Measurements from ENCODE around the gene PNPLA2.

The PNPLA2 gene

GRCh38 chr11:832529-833113, 13.9 kb downstream of the PNPLA2 start, which contains the start of gene CD151:
CD151 (plus strand) TSS chr11:832952; CDS start chr11:836070, 3,118 bp downstream.
- DNase-seq: no peak

- DNase-seq: no peak
Measured at GRCh38 chr11:833114-833791, 14.5 kb downstream of the PNPLA2 start.

- DNase-seq: no peak
Measured at GRCh38 chr11:833849-834311, 15.2 kb downstream of the PNPLA2 start.

- DNase-seq: no peak
Measured at GRCh38 chr11:834371-835316, 15.9 kb downstream of the PNPLA2 start.

GRCh38 chr11:836274-836673, 17.6 kb downstream of the PNPLA2 start:
- DNase-seq: no peak

- DNase-seq: no peak
Measured at GRCh38 chr11:836700-837099, 18.0 kb downstream of the PNPLA2 start.

- no peak for DNase-seq
Measured at GRCh38 chr11:837189-837989, 18.7 kb downstream of the PNPLA2 start.

GRCh38 chr11:837990-838307, 19.2 kb downstream of the PNPLA2 start:
- DNase-seq: no peak

GRCh38 chr11:838441-839279, 19.9 kb downstream of the PNPLA2 start:
- no peak for DNase-seq

GRCh38 chr11:839280-839623, 20.5 kb downstream of the PNPLA2 start:
- no peak for DNase-seq

- DNase-seq: no peak
Measured at GRCh38 chr11:839875-840617, 21.3 kb downstream of the PNPLA2 start.

- no peak for DNase-seq
Measured at GRCh38 chr11:841981-842369, 23.3 kb downstream of the PNPLA2 start.

GRCh38 chr11:842370-843002, 23.8 kb downstream of the PNPLA2 start, which contains the start of the genes POLR2L and TSPAN4:
POLR2L (minus strand) TSS chr11:842529; CDS start chr11:842508, 21 bp downstream.
TSPAN4 (plus strand) TSS chr11:842852; CDS start chr11:850305, 7,453 bp downstream.
- DNase-seq: peak; percentile 35

- no peak for DNase-seq
Measured at GRCh38 chr11:843086-843734, 24.5 kb downstream of the PNPLA2 start.

GRCh38 chr11:843818-844692, 25.3 kb downstream of the PNPLA2 start:
- no peak for DNase-seq

- no peak for DNase-seq
Measured at GRCh38 chr11:844693-845644, 26.3 kb downstream of the PNPLA2 start.

GRCh38 chr11:845872-846495, 27.3 kb downstream of the PNPLA2 start:
- DNase-seq: no peak

Measured in NCI-H187 treated with DMSO at 0.1 percent for 48 hours (cell line).